Neural cell (in vitro differentiated cells): ENCODE results near the gene LPIN1.

Source experiments
- EP300 ChIP-seq: fragments of 450-650 bp; conservative IDR thresholded peaks from 2 replicates; pipeline ENCODE4 v1.6.1; 2014; ENCODE audit warnings: antibody characterized with exemption, mild to moderate bottlenecking, moderate library complexity; ENCODE audit not compliant: poor library complexity, severe bottlenecking
- POLR2AphosphoS5 ChIP-seq: IDR thresholded peaks from 2 replicates; pipeline ENCODE4 v1.6.1; 2012
- RAD21 ChIP-seq: fragments of 450-650 bp; conservative IDR thresholded peaks from 2 replicates; pipeline ENCODE4 v1.6.1; 2014; ENCODE audit warnings: antibody characterized with exemption, mild to moderate bottlenecking, moderate library complexity
- TAF1 ChIP-seq: IDR thresholded peaks from 2 replicates; pipeline ENCODE4 v1.6.1; 2012; ENCODE audit warnings: low read depth
- TF ChIP-seq, protein P1 (sequence below): fragments of 450-650 bp; IDR thresholded peaks from 2 replicates; pipeline ENCODE4 v1.5.1; 2014; ENCODE audit warnings: antibody characterized with exemption, mild to moderate bottlenecking, moderate library complexity; ENCODE audit not compliant: poor library complexity, severe bottlenecking

DNA sequence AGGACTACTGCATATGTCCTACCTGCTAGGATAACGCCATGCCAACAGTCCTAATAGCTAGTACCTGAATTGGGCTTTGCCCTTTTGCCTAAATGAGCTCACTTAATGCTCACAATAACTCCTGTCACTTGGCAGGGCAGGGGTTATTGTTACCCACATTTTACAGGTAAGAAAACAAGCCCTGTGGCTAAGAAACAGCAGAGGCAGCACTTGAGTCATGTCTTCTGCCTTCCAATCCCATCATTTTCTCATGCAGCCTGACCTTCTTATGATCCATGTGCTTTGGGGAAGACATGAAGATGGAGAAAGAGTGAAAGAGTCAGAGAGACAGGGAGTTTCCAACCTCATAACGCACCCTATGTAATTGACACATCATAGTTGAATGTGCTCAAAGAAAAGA lies 33.6 kb upstream of the LPIN1 start:
- TF ChIP-seq, protein P1, sequence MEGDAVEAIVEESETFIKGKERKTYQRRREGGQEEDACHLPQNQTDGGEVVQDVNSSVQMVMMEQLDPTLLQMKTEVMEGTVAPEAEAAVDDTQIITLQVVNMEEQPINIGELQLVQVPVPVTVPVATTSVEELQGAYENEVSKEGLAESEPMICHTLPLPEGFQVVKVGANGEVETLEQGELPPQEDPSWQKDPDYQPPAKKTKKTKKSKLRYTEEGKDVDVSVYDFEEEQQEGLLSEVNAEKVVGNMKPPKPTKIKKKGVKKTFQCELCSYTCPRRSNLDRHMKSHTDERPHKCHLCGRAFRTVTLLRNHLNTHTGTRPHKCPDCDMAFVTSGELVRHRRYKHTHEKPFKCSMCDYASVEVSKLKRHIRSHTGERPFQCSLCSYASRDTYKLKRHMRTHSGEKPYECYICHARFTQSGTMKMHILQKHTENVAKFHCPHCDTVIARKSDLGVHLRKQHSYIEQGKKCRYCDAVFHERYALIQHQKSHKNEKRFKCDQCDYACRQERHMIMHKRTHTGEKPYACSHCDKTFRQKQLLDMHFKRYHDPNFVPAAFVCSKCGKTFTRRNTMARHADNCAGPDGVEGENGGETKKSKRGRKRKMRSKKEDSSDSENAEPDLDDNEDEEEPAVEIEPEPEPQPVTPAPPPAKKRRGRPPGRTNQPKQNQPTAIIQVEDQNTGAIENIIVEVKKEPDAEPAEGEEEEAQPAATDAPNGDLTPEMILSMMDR, result no peak
- TF ChIP-seq RAD21 (no peak), POLR2AphosphoS5 (no peak), TAF1 (no peak), EP300 (no peak)
